Ramos (cell line): ENCODE data around the gene THSD8.

ENCODE experiments used
- in situ Hi-C: fragments of 300-500 bp; cut with MboI; formaldehyde crosslinking; loops from one replicate; pipeline ENCODE4 v1.14.3; 2022; ENCODE audit warnings: low sequenced_read_pairs; ENCODE audit not compliant: unreplicated experiment

The THSD8 gene

DNA sequence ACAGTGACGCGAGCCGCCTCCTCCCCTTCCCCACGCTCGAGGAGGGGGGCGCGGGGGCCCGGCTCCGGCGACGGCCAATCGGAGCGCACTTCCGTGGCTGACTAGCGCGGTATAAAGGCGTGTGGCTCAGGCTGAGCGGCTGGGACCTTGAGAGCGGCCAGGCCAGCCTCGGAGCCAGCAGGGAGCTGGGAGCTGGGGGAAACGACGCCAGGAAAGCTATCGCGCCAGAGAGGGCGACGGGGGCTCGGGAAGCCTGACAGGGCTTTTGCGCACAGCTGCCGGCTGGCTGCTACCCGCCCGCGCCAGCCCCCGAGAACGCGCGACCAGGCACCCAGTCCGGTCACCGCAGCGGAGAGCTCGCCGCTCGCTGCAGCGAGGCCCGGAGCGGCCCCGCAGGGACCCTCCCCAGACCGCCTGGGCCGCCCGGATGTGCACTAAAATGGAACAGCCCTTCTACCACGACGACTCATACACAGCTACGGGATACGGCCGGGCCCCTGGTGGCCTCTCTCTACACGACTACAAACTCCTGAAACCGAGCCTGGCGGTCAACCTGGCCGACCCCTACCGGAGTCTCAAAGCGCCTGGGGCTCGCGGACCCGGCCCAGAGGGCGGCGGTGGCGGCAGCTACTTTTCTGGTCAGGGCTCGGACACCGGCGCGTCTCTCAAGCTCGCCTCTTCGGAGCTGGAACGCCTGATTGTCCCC lies 10.4 kb upstream of the THSD8 start, which contains the start of gene JUNB:
Gene JUNB (plus strand): TSS at position 142 of the 706 bp plus-strand sequence. CDS start 286 bp downstream, at position 428.
- in situ Hi-C loops, result no loop called here

GRCh38 chr19:12792051-12792852 lies 9.6 kb upstream of the THSD8 start:
- in situ Hi-C loops, result no loop called here

DNA sequence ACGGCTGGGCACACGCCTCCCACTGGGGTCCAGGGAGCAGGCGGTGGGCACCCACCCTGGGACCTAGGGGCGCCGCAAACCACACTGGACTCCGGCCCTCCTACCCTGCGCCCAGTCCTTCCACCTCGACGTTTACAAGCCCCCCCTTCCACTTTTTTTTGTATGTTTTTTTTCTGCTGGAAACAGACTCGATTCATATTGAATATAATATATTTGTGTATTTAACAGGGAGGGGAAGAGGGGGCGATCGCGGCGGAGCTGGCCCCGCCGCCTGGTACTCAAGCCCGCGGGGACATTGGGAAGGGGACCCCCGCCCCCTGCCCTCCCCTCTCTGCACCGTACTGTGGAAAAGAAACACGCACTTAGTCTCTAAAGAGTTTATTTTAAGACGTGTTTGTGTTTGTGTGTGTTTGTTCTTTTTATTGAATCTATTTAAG lies 9.0 kb upstream of the THSD8 start:
- in situ Hi-C loops, result no loop called here

GRCh38 chr19:12793290-12794195 lies 8.3 kb upstream of the THSD8 start:
- in situ Hi-C loops, result no loop called here

DNA sequence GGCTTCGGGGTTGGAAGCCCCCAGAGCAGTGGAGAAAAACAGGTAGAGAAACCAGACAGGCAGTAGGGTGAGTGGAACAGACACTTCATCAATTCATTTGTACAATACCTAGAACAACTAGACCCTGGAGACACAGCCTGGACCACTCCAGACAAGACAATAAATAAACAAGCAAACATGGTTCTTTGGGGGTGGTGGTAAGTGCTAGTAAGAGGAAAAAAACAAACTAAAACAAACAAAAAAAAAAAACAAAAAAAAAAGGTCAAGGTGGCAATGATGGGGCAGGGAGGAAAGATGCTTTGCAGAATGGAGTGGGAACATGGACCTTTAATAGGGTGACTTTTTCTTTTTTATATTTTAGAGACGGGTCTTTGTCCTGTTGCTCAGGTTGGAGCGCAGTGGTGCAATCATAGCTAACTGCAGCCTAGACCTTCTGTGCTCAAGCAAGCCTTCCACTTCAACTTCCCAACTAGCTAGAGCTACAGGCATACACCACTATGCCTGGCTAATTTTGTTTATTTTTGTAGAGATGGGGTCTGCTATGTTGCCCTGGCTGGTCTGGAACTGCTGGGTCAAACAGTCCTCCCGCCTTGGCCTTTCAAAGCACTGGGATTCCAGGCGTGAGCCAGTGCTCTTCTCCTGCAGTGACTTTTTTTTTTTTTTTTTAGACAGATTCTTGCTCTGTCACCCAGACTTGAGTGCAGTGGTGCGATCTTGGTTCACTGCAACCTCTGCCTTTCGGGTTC lies 7.5 kb upstream of the THSD8 start:
- in situ Hi-C loops, result no loop called here

DNA sequence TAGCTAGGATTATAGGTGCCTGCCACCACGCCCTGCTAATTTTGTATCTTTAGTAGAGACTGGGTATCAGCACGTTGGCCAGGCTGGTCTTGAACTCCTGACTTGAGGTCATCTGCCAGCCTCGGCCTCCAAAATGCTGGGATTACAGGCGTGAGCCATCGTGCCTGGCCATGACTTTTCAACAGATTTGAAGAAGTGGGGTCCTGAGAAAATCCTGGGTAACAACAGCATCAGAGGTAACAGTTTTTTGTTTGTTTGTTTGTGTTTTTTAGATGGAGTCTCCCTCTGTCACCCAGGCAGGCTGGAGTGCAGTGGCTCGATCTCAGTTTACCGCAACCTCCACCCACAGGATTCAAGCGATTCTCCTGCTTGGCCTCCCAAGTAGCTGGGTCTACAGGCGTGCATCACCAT lies 6.9 kb upstream of the THSD8 start:
- in situ Hi-C loops, result loop anchor here (5.0 kb wide), 1 partner anchor 33 kb away; no protein-coding TSS in a partner anchor

GRCh38 chr19:12796146-12797071 lies 5.5 kb upstream of the THSD8 start:
- in situ Hi-C loops, result loop anchor here (5.0 kb wide), 1 partner anchor 34 kb away; no protein-coding TSS in a partner anchor

- in situ Hi-C loops, result loop anchor here (5.0 kb wide), 1 partner anchor 35 kb away; no protein-coding TSS in a partner anchor
These were observed 4.7 kb upstream of the THSD8 start for GRCh38 chr19:12797141-12797587.

DNA sequence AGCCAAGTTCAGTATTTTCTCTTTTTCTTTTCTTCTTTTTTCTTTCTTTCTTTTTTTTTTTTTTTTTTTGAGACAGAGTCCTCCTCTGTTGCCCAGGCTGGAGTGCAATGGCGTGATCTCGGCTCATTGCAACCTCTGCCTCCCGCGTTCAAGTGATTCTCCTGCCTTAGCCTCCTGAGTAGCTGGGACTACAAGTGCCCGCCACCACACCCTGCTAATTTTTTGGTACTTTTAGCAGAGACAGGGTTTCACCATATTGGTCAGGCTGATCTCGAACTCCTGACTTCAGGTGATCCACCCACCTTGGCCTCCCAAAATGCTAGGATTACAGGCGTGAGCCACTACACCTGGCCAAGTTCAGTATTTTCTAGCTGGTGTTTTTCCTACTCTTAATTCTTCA lies 4.3 kb upstream of the THSD8 start:
- in situ Hi-C loops, result loop anchor here (5.0 kb wide), 1 partner anchor 35 kb away; no protein-coding TSS in a partner anchor

DNA sequence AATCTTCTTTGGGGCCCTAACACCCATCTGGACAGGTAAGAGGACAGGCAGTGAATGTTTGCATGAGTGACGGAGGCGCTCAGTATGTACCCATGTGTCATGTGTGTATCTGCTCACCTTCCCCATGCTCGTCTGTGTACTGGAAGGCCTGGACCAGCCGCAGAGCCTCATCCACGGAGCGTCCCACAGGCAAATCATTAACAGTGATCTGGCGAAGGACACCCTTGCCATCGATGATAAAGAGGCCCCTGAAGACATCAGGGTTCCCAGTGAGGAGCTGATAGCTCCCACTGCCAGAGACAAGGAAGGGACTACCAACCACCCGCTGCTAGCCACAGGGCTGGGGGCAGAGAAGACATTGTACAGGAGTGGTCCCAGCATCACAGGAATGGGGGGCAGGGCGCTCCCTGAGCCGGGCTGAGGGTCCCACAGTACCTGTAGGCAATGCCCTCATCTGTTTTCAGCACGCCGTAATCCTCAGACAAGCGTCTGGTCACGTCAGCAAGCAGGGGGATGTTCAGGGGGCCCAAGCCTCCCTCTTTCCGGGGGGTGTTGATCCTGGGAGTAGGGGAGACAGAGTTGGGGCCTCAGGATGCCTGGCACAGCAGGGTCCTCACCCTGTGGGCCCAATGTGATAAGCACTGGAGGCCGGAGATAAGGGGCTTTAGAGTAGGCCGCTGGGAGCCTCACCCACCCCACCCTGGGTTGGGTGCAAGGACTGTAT lies 2.0 kb upstream of the THSD8 start:
- in situ Hi-C loops, result loop anchor here (5.0 kb wide), 1 partner anchor 38 kb away; no protein-coding TSS in a partner anchor

- in situ Hi-C loops, result no loop called here
These were observed 1.5 kb upstream of the THSD8 start for GRCh38 chr19:12800466-12800770.

DNA sequence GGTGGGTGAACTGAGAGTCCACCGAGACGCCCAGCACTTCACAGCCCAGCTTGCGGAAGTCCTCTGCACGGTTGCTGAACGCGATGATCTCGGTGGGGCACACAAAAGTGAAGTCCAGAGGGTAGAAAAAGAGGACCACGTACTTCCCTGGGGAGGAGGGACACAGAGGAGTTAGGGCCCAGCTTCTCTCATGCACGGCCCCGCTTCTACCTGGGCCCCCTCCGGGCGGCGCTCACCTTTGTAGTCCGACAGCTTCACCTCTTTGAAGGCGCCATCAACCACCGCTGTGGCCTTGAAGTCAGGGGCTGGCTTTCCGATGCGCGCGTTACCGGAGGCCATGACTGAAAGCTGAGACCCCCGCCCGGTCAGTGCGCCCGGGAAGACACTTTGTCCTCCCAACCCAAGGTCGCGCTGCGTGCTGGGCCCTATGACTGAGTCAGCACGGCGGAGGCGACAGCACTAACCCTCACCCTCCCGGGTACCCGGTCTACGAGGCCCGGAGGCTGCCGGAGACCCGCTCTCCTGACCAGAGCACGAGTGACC lies 875 bp upstream of the THSD8 start:
- in situ Hi-C loops, result no loop called here

DNA sequence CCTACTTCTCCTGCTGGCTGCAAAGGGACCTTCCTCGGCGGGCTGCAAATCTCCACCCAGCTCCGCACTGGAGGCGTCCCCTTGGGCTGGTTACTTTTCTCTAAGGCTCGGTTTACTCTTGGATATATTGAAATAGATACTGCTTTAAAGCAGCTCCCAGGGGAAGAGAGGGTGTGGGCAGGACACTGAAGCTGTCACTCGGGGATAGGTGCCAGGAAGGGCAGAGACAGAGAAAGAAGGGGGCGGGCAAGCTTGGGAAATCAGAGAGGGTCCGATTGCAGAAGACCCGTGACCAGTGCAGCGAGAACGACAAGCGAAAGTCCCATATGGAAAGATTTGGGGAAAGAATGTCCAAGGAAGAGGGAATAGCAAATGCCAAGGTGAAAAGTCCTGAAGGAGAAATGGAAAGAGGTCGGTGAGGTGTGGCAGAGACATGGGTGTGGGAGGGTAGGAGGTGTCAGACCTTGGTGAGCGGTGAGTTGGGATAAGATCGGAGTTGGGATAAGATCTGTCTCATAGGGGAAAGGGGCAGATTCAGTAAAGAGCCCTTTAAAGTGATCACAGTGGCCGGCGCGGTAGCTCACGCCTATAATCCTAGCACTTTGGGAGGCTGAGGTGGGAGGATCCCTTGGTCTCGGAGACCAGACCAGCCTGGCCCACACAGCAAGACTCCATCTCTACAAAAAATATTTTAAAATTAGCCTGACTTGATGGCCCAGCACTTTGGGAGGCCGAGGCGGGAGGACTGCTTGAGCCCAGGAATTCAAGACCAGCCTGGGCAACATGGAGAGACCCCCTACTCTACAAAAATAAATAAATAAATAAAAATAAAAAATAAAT lies 618 bp downstream of the THSD8 start:
- in situ Hi-C loops, result no loop called here

- in situ Hi-C loops, result no loop called here
These were observed 2.2 kb downstream of the THSD8 start for GRCh38 chr19:12804051-12804450.

DNA sequence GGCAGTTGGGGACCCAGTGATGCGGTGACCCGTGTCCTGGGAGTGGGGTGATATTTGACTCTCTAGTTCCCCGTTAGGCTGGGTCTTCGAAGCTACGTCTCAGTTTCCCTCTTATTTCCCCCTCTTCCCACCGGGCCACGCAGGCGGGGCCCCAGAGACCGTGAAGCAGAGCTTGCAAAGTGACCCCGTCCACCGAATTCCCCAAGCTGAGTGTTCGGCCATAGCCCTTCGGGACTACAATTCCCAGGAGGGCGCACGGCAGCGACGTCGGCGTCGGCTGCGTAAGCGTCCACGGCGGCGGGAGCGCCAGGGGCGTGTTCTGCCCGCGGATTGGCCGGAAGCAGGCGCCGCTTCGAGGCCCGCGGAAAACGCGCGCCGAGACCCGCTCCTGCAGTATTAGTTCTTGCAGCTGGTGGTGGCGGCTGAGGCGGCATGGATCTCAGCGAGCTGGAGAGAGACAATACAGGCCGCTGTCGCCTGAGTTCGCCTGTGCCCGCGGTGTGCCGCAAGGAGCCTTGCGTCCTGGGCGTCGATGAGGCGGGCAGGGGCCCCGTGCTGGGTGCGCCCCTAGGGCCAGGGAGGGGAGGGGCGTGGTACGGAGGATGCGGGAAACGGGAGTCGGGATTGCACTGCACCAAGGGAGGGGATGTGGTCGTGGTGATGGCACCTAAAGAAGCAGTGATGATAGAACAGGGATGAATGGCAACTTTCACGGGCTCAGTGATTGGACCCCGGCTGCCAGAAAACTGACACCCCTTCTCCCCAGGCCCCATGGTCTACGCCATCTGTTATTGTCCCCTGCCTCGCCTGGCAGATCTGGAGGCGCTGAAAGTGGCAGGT lies 4.6 kb downstream of the THSD8 start, which contains the start of gene RNASEH2A:
Gene RNASEH2A (plus strand): TSS at position 343 of the 840 bp plus-strand sequence. CDS start 90 bp downstream, at position 433.
- in situ Hi-C loops, result no loop called here

DNA sequence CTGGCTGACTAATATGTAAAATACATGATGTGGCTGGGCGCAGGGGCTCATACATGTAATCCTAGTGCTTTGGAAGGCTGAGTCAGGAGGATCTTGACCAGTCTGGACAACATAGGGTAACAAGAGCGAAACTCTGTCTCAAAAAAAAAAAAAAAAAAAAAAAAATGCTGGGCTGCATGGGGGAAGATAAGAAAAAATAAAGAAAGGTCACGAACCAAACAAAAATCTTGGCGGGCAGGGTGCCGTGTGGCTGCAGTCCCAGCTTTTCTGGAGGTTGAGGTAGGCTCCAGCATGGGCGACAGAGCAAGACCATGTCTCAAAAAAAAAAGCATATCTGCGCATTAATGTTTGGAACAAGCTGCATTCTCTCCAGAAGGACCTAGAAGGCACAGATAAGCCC lies 13.2 kb downstream of the THSD8 start:
- in situ Hi-C loops, result no loop called here
